GM04504 (cell line): Measurements from ENCODE around the gene PTPN14.
A peak's percentile ranks its signal among the peaks of the same experiment; 100 is the strongest.
"Not testable (repeated sequence)": the region's sequence is repeated elsewhere in the genome, so short reads cannot be mapped to it uniquely, and the experiment has no call there.

Experiments
- DNase-seq: peaks from one replicate; pipeline ENCODE4 v3.0.0-alpha.2; 2012; ENCODE audit warnings: low read depth

The PTPN14 gene

GRCh38 chr1:214551436-214552173 lies at the start of gene PTPN14:
TSS of gene PTPN14 (minus strand) at chr1:214551602. CDS start at chr1:214464803, 86,799 bp downstream.
- DNase-seq = peak; percentile 94

GRCh38 chr1:214593158-214593557 lies 41.8 kb upstream of the PTPN14 start:
- no peak for DNase-seq

DNA sequence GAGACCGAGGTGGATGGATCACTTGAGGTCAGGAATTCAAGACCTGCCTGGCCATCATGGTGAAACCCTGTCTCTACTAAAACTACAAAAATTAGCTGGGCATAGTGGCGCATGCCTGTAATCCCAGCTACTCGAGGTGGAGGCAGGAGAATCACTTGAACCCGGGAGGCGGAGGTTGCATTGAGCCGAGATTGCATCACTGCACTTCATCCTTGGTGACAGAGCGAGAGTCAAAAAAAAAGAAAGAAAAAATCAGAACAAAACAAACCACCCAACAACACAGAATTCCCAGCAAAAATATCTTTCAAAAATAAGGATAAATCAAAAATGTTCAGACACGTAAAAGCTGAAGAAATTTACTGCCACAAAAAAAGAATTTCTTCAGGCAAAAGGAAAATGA lies 40.5 kb upstream of the PTPN14 start:
- DNase-seq = not testable (repeated sequence)

DNA sequence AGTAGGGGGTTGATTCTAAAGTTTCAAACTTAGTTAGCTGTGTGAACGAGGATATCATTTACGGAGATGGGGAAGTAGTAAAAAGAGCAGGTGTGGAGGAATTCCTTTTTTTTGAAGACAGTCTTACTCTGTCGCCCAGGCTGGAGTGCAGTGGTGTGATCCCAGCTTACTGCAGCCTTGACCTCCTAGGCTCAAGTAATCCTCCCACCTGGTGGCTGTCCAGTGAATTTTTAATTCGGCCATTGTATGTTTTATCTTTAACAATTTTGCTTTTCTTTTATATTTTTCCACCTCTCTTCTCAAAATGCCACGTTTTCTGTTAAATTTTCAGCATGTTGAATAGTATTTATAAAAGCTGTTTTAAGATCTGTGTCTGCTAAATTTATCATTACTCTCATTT lies 39.3 kb upstream of the PTPN14 start:
- no peak for DNase-seq

DNA sequence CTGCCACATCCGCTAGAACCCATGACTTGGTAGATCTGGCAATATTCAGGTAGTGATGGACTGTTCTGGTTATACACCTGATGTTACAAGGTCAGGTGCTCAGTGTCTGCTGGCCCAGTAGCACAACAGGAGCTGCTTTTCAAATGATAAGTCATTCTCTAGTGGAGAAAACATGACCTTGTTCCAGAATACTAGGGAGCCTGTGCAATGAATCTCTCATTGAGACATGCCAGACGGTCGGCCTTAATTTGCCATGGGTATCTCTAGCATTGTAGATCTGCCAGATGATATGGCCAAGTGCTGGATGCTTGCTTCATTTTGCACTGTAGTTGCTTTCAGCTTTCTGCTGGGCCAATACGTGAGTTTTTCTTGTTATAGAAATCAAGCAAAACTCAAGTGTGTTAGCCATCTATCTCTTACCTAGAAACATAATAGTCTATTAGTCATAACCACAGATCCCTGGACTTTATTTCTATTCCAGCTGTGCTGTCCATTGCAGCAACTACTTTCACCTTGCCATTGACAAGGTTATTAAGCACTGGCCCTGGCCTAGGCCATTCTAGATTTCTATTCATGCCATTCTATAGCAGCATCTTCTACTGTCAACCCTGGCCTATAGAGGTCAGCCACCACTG lies 37.7 kb upstream of the PTPN14 start:
- DNase-seq = no peak

DNA sequence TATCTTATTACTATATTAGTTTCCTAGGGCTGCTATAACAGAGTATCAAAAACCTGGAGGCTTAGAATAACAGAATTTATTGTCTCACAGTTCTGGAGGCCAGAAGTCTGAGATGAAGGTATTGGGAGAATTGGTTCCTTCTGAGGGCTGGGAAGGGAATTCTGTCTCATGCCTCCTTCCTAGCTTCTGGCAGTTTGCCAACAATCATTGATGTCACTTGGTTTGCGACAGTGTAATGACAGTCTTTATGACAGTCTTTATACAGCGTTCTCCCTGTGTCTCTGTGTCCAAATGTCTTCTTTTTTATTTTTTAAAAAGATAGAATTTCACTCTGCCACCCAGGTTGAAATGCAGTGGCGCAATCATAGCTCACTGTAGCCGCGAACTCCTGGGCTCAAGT lies 35.8 kb upstream of the PTPN14 start:
- DNase-seq = no peak

DNA sequence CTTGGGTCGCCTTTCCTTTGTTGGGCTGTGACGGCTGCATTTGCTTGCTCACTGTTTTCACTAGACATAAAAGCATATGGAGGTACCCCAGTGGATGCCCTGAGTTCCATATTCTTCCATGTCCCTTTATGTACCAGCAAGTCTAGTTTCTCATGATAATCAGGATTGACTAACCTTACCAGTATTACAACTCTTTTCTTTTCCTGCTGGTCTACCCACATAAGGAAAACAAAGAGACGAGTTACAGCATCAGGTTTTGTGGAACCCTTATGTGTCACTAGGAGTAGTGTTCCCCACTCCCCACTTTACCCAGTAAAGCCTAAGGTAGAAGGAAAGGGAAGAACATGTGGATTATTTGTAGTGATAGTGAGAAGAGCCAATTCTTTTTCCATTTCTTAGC lies 35.2 kb upstream of the PTPN14 start:
- no peak for DNase-seq

GRCh38 chr1:214584805-214585766 lies 33.7 kb upstream of the PTPN14 start:
- peak; percentile 42 for DNase-seq

GRCh38 chr1:214583824-214584554 lies 32.6 kb upstream of the PTPN14 start:
- no peak for DNase-seq

GRCh38 chr1:214583113-214583512 lies 31.7 kb upstream of the PTPN14 start:
- DNase-seq = no peak

DNA sequence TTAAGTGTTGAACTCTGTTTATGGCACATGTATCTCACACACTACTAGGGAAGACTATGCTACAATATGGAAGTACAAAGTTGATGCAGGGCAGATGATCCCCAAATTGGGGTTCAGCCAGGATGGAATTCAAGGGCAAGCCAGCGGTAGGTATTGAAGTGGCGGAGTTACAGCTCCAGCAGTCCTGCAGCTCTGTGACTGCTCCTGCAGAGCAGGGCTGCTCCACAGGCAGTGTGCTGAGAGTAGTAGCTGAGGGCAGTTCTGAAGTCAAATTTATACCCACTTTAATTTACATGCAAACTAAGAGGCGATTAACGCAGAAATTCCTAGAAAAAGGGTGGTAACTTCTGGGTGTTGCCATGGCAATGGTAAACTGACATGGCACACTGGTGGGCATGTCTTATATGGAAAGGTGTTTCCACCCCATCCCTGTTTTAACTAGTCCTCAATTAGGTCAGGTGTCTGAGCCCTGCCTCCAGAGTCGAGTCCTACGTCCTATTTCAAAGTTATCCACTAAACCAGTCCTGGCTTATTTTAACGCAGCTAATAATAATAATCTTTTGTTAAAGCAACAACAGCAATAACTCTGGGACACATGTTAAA lies 31.0 kb upstream of the PTPN14 start:
- DNase-seq = no peak

DNA sequence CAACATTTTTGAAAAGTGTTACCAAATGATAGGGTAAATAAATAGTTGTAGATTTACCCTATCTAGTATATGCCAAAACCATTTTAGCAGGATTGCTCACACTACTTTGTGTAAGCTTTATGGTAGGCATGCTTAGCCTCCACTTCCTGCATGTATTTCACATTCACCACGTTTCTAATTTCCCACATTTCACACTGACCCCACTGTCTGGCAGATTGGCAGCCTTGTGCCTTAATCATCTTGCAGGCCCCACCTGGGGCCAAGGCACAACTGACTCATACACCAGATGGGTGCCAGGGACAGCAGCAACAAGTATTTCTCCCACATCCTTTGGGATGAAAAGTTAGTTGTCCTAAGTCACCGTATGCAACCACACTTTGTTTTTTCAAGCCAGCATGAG lies 30.4 kb upstream of the PTPN14 start:
- DNase-seq = peak; percentile 83

DNA sequence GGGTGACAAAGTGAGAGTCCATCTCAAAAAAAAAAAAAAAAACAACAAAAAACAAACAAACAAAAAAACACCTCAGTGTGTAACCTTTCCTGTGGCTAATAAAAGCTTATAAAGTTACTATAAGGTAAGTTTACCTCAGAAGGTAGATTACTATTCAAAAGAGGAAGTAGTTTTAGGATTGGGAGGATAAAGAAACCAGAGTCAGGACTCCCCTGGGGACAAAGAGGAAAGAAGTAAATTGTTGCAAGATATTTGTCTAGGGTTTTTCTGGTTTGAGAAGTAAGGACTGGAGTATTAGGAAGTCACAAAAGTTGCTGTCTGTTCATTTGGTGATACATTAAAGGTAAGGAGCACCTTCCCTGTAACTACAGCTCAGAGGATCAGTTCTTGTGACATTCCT lies 27.8 kb upstream of the PTPN14 start:
- DNase-seq = no peak

DNA sequence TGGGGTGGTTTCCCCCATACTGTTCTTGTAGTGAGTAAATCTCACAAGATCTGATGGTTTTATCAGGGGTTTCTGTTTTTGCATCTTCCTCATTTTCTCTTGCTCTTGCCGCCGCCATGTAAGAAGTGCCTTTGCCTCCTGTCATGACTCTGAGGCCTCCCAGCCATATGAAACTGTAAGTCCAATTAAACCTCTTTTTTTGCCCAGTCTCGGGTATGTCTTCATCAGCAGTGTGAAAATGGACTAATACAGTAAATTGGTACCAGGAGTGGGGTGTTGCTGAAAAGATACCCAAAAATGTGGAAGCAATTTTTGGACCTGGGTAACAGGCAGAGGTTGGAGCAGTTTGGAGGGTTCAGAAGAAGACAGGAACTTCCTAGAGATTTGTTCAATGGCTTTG lies 24.7 kb upstream of the PTPN14 start:
- not testable (repeated sequence) for DNase-seq

DNA sequence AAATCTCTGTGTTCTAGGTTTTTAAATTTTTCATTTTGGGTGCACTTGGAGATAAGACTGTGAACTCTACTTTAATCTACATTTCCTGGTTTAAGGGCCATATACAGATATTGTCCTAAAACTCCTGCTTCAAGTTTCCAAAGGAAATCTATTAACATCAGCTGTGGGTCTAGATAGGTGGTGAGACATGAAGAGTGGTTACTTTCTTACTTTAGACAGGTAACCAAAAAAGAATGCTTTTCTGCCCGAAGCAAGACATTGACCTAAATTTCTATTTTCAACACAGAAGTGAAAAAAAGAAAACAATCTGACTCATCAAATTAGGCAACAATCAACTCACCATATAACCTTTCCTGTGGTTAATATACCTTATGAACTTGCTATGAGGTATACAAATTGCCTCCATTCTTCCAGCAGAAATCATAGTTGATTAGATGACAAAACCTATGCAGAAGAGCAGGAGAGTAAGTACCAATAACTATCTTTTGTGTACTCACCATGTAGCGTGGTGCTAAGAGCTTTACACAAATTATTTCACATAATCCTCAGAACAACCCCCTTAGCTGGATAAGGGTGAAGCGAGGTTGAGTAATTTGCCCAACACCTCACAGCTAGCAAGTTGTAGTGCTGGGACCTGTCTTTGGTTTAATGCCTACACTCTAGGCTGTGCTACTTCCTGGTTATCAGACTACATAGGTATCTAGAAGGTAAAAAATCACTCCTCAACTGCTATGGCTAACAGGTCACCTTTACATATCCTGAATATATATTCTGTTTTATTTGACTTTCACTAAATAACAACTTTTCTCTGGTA lies 23.4 kb upstream of the PTPN14 start:
- no peak for DNase-seq

- no peak for DNase-seq
Observed at GRCh38 chr1:214573386-214574318, 22.2 kb upstream of the PTPN14 start.

DNA sequence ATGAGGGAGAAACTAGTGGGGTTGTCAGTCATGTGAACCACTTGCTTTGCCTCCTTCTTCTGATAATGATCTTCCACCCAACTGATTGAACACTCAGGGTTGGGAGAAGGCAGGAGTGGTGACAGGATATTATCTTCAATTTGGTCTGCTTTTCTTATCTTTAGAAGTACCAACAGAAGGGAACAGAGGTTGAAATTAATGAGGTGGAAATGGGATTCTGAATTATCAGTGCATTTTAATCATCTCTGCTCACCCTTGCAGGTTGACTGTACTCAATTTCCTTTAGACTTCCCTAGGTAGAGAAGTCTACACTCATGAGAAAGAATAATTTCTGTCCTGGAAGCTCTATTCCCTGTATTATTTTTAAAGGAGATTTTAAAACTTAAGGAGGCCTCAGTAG lies 19.9 kb upstream of the PTPN14 start:
- DNase-seq = no peak

- DNase-seq = no peak
Observed at GRCh38 chr1:214570442-214570841, 19.0 kb upstream of the PTPN14 start.

- no peak for DNase-seq
Observed at GRCh38 chr1:214569357-214570004, 18.1 kb upstream of the PTPN14 start.
